A673 (cell line): ENCODE data around the gene PLCD3.

Experiments used
- EZH2 ChIP-seq: fragments of 200-600 bp; sonication (generic); IDR thresholded peaks from 2 replicates; pipeline ENCODE4 v1.6.1; 2017; ENCODE audit warnings: borderline replicate concordance, low read depth, mild to moderate bottlenecking, mixed read lengths, antibody characterized with exemption, low read length; ENCODE audit not compliant: poor library complexity, severe bottlenecking
- TF ChIP-seq, protein P1 (sequence below): fragments of 300-800, 200-600 bp; sonication (generic); conservative IDR thresholded peaks from 2 replicates; pipeline ENCODE4 v1.5.1; 2017; ENCODE audit warnings: low read depth, mild to moderate bottlenecking, antibody characterized with exemption, low read length, moderate library complexity, mixed read lengths

DNA sequence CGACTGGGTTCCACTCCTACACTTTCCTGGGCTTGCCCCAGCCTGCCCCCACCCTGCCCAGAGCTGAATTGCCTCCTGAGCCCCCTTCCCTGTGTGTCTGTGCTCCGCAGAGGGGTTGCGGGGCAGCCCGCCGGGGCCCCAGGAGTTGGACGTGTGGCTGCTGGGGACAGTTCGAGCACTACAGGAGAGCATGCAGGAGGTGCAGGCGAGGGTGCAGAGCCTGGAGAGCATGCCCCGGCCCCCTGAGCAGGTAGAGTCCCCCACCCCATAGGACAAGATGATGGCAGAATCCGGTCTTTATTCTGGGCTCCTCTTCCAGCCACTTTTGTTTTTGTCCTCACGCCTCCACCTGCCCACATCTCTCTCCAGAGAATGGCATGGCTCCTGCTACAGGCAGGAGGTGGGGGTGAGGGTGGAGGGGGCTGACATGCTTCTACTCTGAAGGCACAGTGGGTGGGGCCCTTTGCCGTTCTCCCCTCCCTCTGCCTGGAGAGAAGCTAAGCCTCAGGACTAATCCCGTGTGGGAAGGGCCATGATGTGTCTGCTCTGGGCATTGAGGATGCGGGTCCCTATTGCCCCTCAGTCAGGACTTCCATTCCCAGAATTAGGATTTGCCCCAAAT is 6.7 kb upstream of the PLCD3 start:
- no peak for TF ChIP-seq EZH2
- TF ChIP-seq, protein P1, sequence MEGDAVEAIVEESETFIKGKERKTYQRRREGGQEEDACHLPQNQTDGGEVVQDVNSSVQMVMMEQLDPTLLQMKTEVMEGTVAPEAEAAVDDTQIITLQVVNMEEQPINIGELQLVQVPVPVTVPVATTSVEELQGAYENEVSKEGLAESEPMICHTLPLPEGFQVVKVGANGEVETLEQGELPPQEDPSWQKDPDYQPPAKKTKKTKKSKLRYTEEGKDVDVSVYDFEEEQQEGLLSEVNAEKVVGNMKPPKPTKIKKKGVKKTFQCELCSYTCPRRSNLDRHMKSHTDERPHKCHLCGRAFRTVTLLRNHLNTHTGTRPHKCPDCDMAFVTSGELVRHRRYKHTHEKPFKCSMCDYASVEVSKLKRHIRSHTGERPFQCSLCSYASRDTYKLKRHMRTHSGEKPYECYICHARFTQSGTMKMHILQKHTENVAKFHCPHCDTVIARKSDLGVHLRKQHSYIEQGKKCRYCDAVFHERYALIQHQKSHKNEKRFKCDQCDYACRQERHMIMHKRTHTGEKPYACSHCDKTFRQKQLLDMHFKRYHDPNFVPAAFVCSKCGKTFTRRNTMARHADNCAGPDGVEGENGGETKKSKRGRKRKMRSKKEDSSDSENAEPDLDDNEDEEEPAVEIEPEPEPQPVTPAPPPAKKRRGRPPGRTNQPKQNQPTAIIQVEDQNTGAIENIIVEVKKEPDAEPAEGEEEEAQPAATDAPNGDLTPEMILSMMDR = no peak
